ENCODE data around the gene CPXM1. TPM values are rescaled to one million over a fixed set of nuclear protein-coding genes. Genes with fewer than 3 reads are reported as not detected.
"Not testable (repeated sequence)": the region's sequence is repeated elsewhere in the genome, so short reads cannot be mapped to it uniquely, and the experiment has no call there.

CPXM1 gene
- polyA plus RNA-seq, 3 donors, result 242 to 257 (median 256) TPM

- no peak for DNase-seq (ENCODE audit: low read depth in 3 of 3, low spot score in 2 of 3)
Measured at GRCh38 chr20:2825761-2826160, 25.3 kb upstream of the CPXM1 start.

GRCh38 chr20:2822073-2822472, 21.6 kb upstream of the CPXM1 start:
- no peak for DNase-seq (ENCODE audit: low read depth in 3 of 3, low spot score in 2 of 3)

GRCh38 chr20:2820896-2821869, 20.8 kb upstream of the CPXM1 start:
- no peak for DNase-seq (ENCODE audit: low read depth in 3 of 3, low spot score in 2 of 3)

DNA sequence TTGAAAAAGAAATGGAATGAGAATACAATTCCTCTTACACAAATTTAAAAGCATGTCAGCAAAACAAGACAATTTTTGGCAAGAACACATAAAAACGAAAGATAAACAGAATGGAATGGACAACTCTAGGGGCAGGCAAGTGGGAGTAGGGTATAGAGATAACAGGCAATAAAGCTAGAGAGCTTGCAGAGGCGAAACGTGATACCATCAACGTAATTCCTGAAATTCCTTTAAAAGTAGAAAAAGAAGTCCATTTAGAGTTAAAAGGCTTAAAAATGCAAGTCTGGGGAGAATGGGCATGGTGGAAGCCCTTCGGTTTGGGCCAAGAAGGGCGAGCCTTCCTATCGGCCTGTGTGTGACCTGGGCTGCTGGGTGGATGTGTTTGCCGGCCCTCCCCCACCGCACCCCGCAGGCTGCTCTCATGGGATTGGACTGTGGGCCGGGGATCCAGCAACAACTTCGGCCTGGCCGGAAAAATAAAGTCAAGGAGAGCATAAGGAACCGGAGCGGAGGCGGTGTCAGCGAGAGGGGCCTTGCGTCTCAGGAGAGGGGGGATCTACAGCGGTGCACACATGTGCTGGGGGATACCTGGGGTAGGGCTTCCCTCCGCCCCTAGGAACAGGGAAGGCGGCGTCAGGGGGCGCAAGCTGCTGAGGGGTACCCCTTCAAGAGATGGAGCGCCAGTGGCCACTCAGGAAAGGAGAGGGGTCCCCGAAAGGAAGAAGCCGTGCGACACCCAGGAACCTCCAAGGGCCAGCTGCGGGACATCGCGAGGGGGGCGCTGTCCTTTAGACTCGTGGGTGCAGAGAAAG, 19.9 kb upstream of the CPXM1 start:
- DNase-seq (ENCODE audit: low read depth in 3 of 3, low spot score in 2 of 3), result no peak

- no peak for DNase-seq (ENCODE audit: low read depth in 3 of 3, low spot score in 2 of 3)
Measured at GRCh38 chr20:2817891-2818595, 17.6 kb upstream of the CPXM1 start.

GRCh38 chr20:2817341-2817726, 16.9 kb upstream of the CPXM1 start:
- DNase-seq (ENCODE audit: low read depth in 3 of 3, low spot score in 2 of 3), result no peak

- DNase-seq (ENCODE audit: low read depth in 3 of 3, low spot score in 2 of 3), result no peak
Measured at GRCh38 chr20:2816583-2817340, 16.3 kb upstream of the CPXM1 start.

DNA sequence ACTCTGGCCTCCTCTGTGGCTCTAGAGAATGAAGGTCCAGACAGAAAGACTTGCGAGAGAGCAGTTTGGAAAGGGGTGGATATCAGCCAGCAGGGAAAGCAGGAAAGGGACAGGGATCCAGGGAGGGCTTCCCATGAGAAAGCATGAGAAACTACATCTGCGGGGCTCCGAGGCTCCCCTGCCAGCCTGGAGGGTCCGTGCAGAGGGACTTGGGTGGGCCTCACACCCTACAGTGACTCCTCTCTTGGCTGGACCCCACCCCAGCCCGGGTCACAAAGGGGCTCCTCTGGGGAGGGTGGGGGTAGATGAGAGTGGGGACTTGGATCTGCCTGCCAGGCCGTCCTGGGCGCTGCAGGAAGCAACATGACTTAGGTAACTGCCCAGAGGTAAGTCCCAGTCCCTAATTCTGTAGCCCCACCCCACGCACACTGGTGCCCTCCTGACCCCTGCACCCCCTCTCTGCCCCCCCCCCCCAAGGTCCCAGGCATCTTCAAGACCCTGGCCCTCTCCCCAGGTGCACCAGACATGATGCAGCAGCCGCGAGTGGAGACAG, 15.7 kb upstream of the CPXM1 start, which contains the start of gene TMEM239:
TSS of gene TMEM239 (plus strand) at position 335 of the 553 bp plus-strand sequence. CDS start at position 526, 191 bp downstream.
- DNase-seq (ENCODE audit: low read depth in 3 of 3, low spot score in 2 of 3), result no peak

DNA sequence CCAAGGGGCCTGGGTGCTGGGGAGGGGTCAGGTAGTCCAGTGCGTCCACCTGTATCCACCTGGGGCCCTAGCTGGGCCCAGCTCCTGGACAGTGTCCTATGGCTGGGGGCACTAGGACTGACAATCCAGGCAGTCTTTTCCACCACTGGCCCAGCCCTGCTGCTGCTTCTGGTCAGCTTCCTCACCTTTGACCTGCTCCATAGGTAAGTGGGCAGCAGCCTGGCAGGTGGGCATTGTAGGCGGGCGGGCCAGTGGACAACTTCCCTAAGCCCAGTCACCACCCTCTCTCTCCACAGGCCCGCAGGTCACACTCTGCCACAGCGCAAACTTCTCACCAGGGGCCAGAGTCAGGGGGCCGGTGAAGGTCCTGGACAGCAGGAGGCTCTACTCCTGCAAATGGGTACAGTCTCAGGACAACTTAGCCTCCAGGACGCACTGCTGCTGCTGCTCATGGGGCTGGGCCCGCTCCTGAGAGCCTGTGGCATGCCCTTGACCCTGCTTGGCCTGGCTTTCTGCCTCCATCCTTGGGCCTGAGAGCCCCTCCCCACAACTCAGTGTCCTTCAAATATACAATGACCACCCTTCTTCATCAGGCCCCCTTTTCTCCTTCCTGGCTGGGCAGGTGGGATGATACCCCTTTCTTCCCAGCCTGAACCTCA, 14.9 kb upstream of the CPXM1 start:
- no peak for DNase-seq (ENCODE audit: low read depth in 3 of 3, low spot score in 2 of 3)

GRCh38 chr20:2814587-2815051, 14.2 kb upstream of the CPXM1 start, which contains the start of gene C20orf141:
C20orf141 (plus strand) TSS chr20:2814987; CDS start chr20:2815185, 198 bp downstream.
- no peak for DNase-seq (ENCODE audit: low read depth in 3 of 3, low spot score in 2 of 3)

DNA sequence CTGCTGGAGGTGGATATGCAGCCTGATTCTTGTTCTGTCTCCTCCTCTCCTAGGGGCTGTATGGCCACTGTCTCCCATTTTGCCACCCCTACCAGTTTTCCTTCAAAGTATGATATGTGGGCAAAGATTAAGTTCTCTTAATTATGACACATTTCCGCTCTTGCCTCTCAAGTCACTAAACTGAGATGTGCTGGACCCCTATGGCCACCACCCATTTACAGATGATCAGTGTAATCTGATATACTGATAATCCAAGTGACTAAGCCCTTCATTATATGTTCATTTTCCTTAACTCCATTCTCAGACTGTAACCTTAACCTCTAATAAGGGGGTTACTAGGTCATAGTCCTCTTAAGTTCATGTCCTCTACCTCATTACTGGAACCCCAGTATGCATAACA, 13.6 kb upstream of the CPXM1 start:
- DNase-seq (ENCODE audit: low read depth in 3 of 3, low spot score in 2 of 3), result no peak

GRCh38 chr20:2812189-2812588, 11.8 kb upstream of the CPXM1 start:
- no peak for DNase-seq (ENCODE audit: low read depth in 3 of 3, low spot score in 2 of 3)

- DNase-seq (ENCODE audit: low read depth in 3 of 3, low spot score in 2 of 3), result no peak
Measured at GRCh38 chr20:2809690-2810089, 9.3 kb upstream of the CPXM1 start.

GRCh38 chr20:2807929-2808328, 7.5 kb upstream of the CPXM1 start:
- not testable (repeated sequence) for DNase-seq (ENCODE audit: low read depth in 3 of 3, low spot score in 2 of 3)

DNA sequence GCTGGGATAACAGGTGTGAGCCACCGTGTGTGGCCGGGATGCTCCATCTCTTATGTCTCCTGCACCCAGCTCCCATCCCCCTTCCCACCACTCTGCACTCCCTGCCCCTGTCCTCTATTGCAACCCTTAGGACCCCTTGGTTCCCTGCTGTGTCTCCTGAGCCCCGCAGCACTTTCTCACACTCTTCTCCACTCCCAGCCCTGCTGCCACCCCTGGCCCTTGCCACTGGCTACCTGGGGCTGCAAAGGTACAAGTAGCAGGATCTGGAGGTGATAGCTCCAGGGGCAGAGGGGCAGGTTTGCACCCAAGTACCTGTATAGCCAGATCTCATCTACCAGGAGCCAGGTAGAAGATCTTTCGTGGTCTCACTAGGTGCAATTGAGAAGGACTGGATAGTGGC, 6.6 kb upstream of the CPXM1 start:
- DNase-seq (ENCODE audit: low read depth in 3 of 3, low spot score in 2 of 3), result no peak

DNA sequence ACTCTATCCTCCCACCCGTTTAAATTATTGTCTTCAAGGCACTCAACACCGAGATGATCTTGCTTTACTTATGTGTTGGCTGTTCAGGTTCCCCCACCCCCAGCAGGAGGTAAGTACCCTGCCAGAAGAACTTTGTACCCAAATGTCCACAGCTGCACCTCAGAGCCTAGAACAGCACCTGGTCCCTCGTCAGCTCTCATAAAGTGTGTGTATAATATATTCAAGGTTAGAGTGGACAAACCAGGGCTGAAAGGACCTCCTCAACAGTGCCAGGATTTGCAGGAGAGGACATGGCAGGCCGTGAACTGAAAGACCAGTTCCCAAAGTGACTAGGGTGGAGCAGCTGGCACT, 5.9 kb upstream of the CPXM1 start:
- no peak for DNase-seq (ENCODE audit: low read depth in 3 of 3, low spot score in 2 of 3)

- no peak for DNase-seq (ENCODE audit: low read depth in 3 of 3, low spot score in 2 of 3)
Measured at GRCh38 chr20:2805689-2806350, 5.4 kb upstream of the CPXM1 start.

DNA sequence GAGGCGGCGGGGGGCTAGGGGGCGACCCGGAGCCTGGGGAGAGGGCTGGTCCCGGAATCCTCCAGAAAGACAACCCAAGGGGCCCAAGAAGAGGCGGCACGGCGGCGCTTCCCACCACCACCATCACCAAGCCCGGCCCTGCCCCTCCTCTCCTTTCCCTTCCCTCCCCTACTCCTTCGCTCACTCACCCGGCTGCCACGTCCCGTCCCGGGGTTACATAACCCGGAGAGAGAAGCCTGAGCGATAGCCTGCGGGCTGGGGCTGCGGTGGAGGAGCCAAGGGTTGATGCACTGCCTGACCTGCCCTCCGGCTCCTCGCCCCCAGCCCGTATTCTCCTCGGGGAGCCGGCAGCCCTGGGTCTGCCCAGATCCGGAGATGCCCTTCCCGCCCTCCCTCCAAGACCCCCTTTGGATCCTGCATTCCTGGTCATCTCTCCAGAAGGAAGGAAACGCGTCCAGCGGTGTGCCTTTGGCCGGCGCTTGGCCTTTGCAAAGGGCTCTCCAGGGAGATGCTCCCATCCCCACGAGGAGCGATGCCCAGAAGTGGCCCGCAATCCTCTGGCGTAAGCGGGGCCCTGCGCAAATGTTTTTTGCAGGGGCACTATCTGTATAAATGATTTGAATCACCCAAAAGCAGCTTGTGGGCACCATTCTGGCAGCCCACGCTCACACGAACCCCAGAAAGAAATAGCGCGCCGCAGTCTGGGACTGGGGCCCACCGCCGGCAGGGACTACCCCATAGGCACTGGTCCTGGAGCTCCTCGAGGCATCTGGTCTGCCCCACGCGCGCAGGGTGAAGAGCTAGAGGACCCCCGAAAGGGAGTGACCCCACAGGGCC, 4.6 kb upstream of the CPXM1 start:
- no peak for DNase-seq (ENCODE audit: low read depth in 3 of 3, low spot score in 2 of 3)
